ENCODE results near the gene RGS19. TPM values are rescaled to one million over a fixed set of nuclear protein-coding genes. Genes with fewer than 3 reads are reported as not detected.

The RGS19 gene
- total and polyA plus RNA-seq, 2 donors from 2014 or later: 6.8 to 20.2 TPM

- Histone ChIP-seq H3K4me3 (ENCODE audit: low read length in 3 of 3) (no peak overlapping the region), H3K9me3 (ENCODE audit: control insufficient read depth in 2 of 3, insufficient read depth in 1 of 3, low read length in 3 of 3) (no peaks in the 10 kb centered on the region), H3K27ac (ENCODE audit: low read depth in 2 of 2, low read length in 2 of 2) (no peak overlapping the region), H3K36me3 (ENCODE audit: control insufficient read depth in 2 of 3, insufficient read depth in 3 of 3, low read length in 3 of 3) (peaks cover 8 to 75% (median 51%) of the 10 kb centered on the region in 3 donors), H3K9ac (ENCODE audit: low read length in 3 of 3) (no peak overlapping the region), H3K4me1 (ENCODE audit: control insufficient read depth in 2 of 3, insufficient read depth in 2 of 3, low read depth in 1 of 3, low read length in 3 of 3) (peaks cover 0 to 9% (median 2%) of the 10 kb centered on the region in 3 donors), H3K27me3 (ENCODE audit: control insufficient read depth, insufficient read depth, low read length) (no peaks in the 10 kb centered on the region)
- no peak for DNase-seq
- intact Hi-C loops (cut with DNase I): no loop called here
- no peak for TF ChIP-seq CTCF (IDR thresholded peaks at IDR 0.05; ENCODE audit: borderline replicate concordance, extremely low read depth, insufficient read depth)
- no peak for FAIRE-seq
Measured at GRCh38 chr20:64023361-64024140, 55.8 kb downstream of the RGS19 start.

Small RNA genes within 50 kb of the gene (microRNA-seq; reads per million reads assigned to microRNA genes)
- gene MIR6813: not detected

Other genes starting within 250 kb of the RGS19 start
- gene ZBTB46, start 248.3 kb downstream of the RGS19 start, total RNA-seq: 24.0 TPM
- gene ZBTB46, start 248.3 kb downstream of the RGS19 start, polyA plus RNA-seq (ENCODE audit: insufficient read depth, low read depth, low replicate concordance): 4.5 TPM
- gene ABHD16B, start 218.0 kb downstream of the RGS19 start, total RNA-seq: not detected
- not detected for gene ABHD16B, start 218.0 kb downstream of the RGS19 start, polyA plus RNA-seq (ENCODE audit: insufficient read depth, low read depth, low replicate concordance)
- 78.0 TPM for gene TPD52L2, start 214.2 kb downstream of the RGS19 start, total RNA-seq
- 73.1 TPM for gene TPD52L2, start 214.2 kb downstream of the RGS19 start, polyA plus RNA-seq (ENCODE audit: insufficient read depth, low read depth, low replicate concordance)
- gene DNAJC5, start 184.4 kb downstream of the RGS19 start, total RNA-seq: 52.3 TPM
- 24.4 TPM for gene DNAJC5, start 184.4 kb downstream of the RGS19 start, polyA plus RNA-seq (ENCODE audit: insufficient read depth, low read depth, low replicate concordance)
- gene UCKL1, start 123.1 kb downstream of the RGS19 start, total RNA-seq: 39.8 TPM
- 39.3 TPM for gene UCKL1, start 123.1 kb downstream of the RGS19 start, polyA plus RNA-seq (ENCODE audit: insufficient read depth, low read depth, low replicate concordance)
- 19.2 TPM for gene ZNF512B, start 109.6 kb downstream of the RGS19 start, total RNA-seq
- gene ZNF512B, start 109.6 kb downstream of the RGS19 start, polyA plus RNA-seq (ENCODE audit: insufficient read depth, low read depth, low replicate concordance): 8.6 TPM
- gene SAMD10, start 99.9 kb downstream of the RGS19 start, total RNA-seq: 7.9 TPM
- gene SAMD10, start 99.9 kb downstream of the RGS19 start, polyA plus RNA-seq (ENCODE audit: insufficient read depth, low read depth, low replicate concordance): 8.5 TPM
- gene PRPF6, start 98.4 kb downstream of the RGS19 start, total RNA-seq: 73.3 TPM
- 51.3 TPM for gene PRPF6, start 98.4 kb downstream of the RGS19 start, polyA plus RNA-seq (ENCODE audit: insufficient read depth, low read depth, low replicate concordance)
- gene C20orf204, start 43.3 kb downstream of the RGS19 start, total RNA-seq: 2.4 TPM
- gene C20orf204, start 43.3 kb downstream of the RGS19 start, polyA plus RNA-seq (ENCODE audit: insufficient read depth, low read depth, low replicate concordance): 0.75 TPM
- gene SOX18, start 29.9 kb downstream of the RGS19 start, total RNA-seq: 56.7 TPM
- 36.5 TPM for gene SOX18, start 29.9 kb downstream of the RGS19 start, polyA plus RNA-seq (ENCODE audit: insufficient read depth, low read depth, low replicate concordance)
- 53.8 TPM for gene TCEA2, start 16.3 kb downstream of the RGS19 start, total RNA-seq
- gene TCEA2, start 16.3 kb downstream of the RGS19 start, polyA plus RNA-seq (ENCODE audit: insufficient read depth, low read depth, low replicate concordance): 90.9 TPM
- gene OPRL1, start 564 bp upstream of the RGS19 start, total RNA-seq: 1.2 TPM
- gene OPRL1, start 564 bp upstream of the RGS19 start, polyA plus RNA-seq (ENCODE audit: insufficient read depth, low read depth, low replicate concordance): 0.39 TPM
- 0.31 TPM for gene LKAAEAR1, start 4.9 kb upstream of the RGS19 start, total RNA-seq
- not detected for gene LKAAEAR1, start 4.9 kb upstream of the RGS19 start, polyA plus RNA-seq (ENCODE audit: insufficient read depth, low read depth, low replicate concordance)
- not detected for gene NPBWR2, start 28.0 kb upstream of the RGS19 start, total RNA-seq
- gene NPBWR2, start 28.0 kb upstream of the RGS19 start, polyA plus RNA-seq (ENCODE audit: insufficient read depth, low read depth, low replicate concordance): not detected
- gene MYT1, start 84.9 kb upstream of the RGS19 start, total RNA-seq: not detected
- not detected for gene MYT1, start 84.9 kb upstream of the RGS19 start, polyA plus RNA-seq (ENCODE audit: insufficient read depth, low read depth, low replicate concordance)
- gene PCMTD2, start 176.2 kb upstream of the RGS19 start, total RNA-seq: 53.8 TPM
- gene PCMTD2, start 176.2 kb upstream of the RGS19 start, polyA plus RNA-seq (ENCODE audit: insufficient read depth, low read depth, low replicate concordance): 25.0 TPM